ENCODE data around the gene TMEM62.
"Not testable (repeated sequence)": the region's sequence is repeated elsewhere in the genome, so short reads cannot be mapped to it uniquely, and the experiment has no call there.

TMEM62 gene

DNA sequence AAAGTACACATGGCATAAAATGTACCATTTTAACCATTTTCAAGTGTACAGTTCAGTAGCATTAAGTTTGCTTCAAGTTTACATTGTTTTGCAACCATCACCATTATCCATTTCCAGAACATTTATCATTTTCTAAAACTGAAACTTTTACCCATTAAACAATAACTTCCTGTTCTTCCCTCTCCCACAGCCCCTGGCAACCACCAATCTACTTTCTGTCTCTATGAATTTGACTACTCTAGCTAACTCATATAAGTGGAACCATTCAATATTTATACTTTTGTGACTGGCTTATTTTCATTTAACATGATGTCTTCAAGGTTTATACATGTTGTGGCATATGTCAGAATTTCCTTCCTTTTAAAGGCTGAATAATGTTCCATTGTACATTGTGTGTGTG is 19.9 kb downstream of the TMEM62 start:
- TF ChIP-seq, protein P1, sequence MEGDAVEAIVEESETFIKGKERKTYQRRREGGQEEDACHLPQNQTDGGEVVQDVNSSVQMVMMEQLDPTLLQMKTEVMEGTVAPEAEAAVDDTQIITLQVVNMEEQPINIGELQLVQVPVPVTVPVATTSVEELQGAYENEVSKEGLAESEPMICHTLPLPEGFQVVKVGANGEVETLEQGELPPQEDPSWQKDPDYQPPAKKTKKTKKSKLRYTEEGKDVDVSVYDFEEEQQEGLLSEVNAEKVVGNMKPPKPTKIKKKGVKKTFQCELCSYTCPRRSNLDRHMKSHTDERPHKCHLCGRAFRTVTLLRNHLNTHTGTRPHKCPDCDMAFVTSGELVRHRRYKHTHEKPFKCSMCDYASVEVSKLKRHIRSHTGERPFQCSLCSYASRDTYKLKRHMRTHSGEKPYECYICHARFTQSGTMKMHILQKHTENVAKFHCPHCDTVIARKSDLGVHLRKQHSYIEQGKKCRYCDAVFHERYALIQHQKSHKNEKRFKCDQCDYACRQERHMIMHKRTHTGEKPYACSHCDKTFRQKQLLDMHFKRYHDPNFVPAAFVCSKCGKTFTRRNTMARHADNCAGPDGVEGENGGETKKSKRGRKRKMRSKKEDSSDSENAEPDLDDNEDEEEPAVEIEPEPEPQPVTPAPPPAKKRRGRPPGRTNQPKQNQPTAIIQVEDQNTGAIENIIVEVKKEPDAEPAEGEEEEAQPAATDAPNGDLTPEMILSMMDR (IDR thresholded peaks at IDR 0.05; ENCODE audit: extremely low read depth, missing control alignments) = no peak
- no peak for DNase-seq (ENCODE audit: low spot score)

DNA sequence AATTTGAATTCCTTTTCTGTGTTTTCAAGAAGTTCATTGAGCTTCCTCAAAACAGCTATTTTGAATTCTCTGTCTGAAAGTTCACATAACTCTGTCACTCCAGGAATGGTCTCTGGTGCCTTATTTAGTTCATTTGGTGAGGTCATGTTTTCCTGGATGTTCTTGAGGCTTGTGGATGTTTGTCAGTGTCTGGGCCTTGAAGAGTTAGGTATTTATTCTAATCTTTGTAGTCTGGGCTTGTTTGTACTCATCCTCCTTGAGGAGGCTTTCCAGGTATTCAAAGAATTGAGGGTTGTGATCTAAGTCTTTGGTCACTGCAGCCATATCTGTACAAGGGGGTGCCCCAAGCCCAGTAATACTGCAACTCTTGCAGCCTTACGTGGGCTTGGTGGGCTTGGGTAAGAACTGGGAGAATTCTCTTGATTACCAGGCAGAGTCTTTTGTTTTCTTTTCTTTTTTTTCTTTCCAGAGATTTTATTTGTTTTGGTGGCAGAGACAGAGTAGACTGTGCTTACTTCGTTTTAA is 32.5 kb downstream of the TMEM62 start:
- no peak for DNase-seq (ENCODE audit: low spot score)
- TF ChIP-seq, protein P1 (IDR thresholded peaks at IDR 0.05; ENCODE audit: extremely low read depth, missing control alignments) = no peak

DNA sequence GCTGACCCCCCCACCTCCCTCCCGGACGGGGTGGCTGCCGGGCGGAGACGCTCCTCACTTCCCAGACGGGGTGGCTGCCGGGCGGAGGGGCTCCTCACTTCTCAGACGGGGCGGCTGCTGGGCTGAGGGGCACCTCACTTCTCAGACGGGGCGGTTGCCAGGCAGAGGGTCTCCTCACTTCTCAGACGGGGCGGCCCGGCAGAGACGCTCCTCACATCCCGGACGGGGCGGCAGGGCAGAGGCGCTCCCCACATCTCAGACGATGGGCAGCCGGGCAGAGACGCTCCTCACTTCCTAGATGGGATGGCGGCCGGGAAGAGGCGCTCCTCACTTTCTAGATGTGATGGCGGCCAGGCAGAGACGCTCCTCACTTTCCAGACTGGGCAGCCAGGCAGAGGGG is 33.9 kb downstream of the TMEM62 start:
- DNase-seq (ENCODE audit: low spot score) = not testable (repeated sequence)

GRCh38 chr15:43168192-43169107 is 35.1 kb downstream of the TMEM62 start:
- TF ChIP-seq, protein P1 (IDR thresholded peaks at IDR 0.05; ENCODE audit: extremely low read depth, missing control alignments) = no peak
- no peak for DNase-seq (ENCODE audit: low spot score)

DNA sequence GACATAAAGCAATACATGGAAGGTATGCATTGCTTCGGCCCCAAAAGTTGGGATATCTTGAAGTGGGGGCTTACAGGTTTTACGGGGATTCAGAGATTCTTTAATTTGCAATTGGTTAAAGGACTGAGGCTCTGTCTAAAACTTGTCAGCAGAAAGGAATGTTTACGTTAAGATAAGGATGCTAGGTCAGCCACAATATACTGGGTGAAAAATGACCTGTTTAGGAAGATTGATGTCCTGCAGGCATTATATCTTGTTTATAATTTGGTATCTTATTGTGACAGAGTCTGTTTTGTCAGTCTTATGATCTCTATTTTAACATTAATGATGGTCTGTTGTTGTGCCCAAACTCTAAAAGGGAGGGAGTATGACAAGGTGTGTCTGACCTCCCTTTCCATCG is 36.5 kb downstream of the TMEM62 start:
- no peak for DNase-seq (ENCODE audit: low spot score)
- TF ChIP-seq, protein P1 (IDR thresholded peaks at IDR 0.05; ENCODE audit: extremely low read depth, missing control alignments) = no peak

- DNase-seq (ENCODE audit: low spot score) = not testable (repeated sequence)
Measured at GRCh38 chr15:43175656-43176309, 42.4 kb downstream of the TMEM62 start.

DNA sequence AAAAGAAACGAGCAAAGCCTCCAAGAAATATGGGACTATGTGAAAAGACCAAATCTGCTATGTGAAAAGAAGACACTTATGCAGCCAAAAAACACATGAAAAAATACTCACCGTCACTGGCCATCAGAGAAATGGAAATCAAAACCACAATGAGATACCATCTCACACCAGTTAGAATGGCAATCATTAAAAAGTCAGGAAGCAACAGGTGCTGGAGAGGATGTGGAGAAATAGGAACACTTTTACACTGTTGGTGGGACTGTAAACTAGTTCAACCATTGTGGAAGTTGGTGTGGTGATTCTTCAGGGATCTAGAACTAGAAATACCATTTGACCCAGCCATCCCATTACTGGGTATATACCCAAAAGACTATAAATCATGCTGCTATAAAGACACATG is 43.8 kb downstream of the TMEM62 start:
- DNase-seq (ENCODE audit: low spot score) = not testable (repeated sequence)

DNA sequence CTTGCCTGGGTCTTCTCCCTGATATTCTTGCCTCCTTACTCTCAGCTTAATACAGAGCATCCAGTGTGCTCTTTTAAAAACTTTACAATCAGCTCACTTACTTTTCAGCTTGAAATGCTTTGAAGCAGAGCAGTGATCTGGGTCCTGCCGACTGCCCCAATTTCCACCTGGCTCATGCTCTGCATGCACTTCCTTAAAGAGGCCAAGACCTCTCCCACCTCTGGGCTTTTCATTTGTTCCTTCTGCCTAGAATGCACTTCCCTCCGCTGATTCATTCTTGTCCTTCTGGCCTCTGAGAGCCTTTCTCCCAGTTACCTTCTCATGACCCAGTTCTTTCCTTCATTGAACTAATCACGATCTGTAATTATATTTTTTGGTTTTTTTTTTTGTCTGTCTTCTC is 49.9 kb downstream of the TMEM62 start:
- DNase-seq (ENCODE audit: low spot score) = no peak
- TF ChIP-seq, protein P1 (IDR thresholded peaks at IDR 0.05; ENCODE audit: extremely low read depth, missing control alignments) = no peak

All from GM20000 (cell line).